ENCODE results near the gene TPT1.

TPT1 gene

GRCh38 chr13:45362939-45363338 lies 22.0 kb upstream of the TPT1 start:
- DNase-seq (ENCODE audit: low read depth in 2 of 2): no peak
- H3K4me3 ChIP-seq (replicated peaks in 1 of 2; ENCODE audit: low read depth in 2 of 2, low read length in 2 of 2): no peak overlapping the region
- no peak for TF ChIP-seq CTCF (IDR thresholded peaks at IDR 0.05; ENCODE audit: low read depth, low read length)

GRCh38 chr13:45361596-45362206 lies 20.7 kb upstream of the TPT1 start:
- no peak overlapping the region for H3K4me3 ChIP-seq (replicated peaks in 1 of 2; ENCODE audit: low read depth in 2 of 2, low read length in 2 of 2)
- TF ChIP-seq CTCF (IDR thresholded peaks at IDR 0.05; ENCODE audit: low read depth, low read length): no peak
- DNase-seq (ENCODE audit: low read depth in 2 of 2): peak in 1 of 2 donors; percentile 69

GRCh38 chr13:45356966-45357672 lies 16.1 kb upstream of the TPT1 start:
- H3K4me3 ChIP-seq (replicated peaks in 1 of 2; ENCODE audit: low read depth in 2 of 2, low read length in 2 of 2): no peak overlapping the region
- TF ChIP-seq CTCF (IDR thresholded peaks at IDR 0.05; ENCODE audit: low read depth, low read length): no peak
- no peak for DNase-seq (ENCODE audit: low read depth in 2 of 2)

- no peak for DNase-seq (ENCODE audit: low read depth in 2 of 2)
- TF ChIP-seq CTCF (IDR thresholded peaks at IDR 0.05; ENCODE audit: low read depth, low read length): no peak
- H3K4me3 ChIP-seq (replicated peaks in 1 of 2; ENCODE audit: low read depth in 2 of 2, low read length in 2 of 2): no peak overlapping the region
These were observed 12.9 kb upstream of the TPT1 start for GRCh38 chr13:45353895-45354294.

- no peak for DNase-seq (ENCODE audit: low read depth in 2 of 2)
- no peak for TF ChIP-seq CTCF (IDR thresholded peaks at IDR 0.05; ENCODE audit: low read depth, low read length)
- H3K4me3 ChIP-seq (replicated peaks in 1 of 2; ENCODE audit: low read depth in 2 of 2, low read length in 2 of 2): no peak overlapping the region
These were observed 11.0 kb upstream of the TPT1 start for GRCh38 chr13:45352031-45352430.

GRCh38 chr13:45350152-45350551 lies 9.2 kb upstream of the TPT1 start:
- no peak overlapping the region for H3K4me3 ChIP-seq (replicated peaks in 1 of 2; ENCODE audit: low read depth in 2 of 2, low read length in 2 of 2)
- TF ChIP-seq CTCF (IDR thresholded peaks at IDR 0.05; ENCODE audit: low read depth, low read length): no peak
- no peak for DNase-seq (ENCODE audit: low read depth in 2 of 2)
